Measurements from ENCODE around the gene CSRNP3. TPM values are rescaled to one million over a fixed set of nuclear protein-coding genes. Genes with fewer than 3 reads are reported as not detected.

Gene CSRNP3
- total RNA-seq, 1 donor from 2014 or later, result not detected

- intact Hi-C loops (cut with micrococcal nuclease), result no loop called here
- ChIA-PET POLR2A (no interaction called here), CTCF (no interaction called here)
- DNase-seq, result no peak
- no peaks in the 10 kb centered on the region for H3K9me3 Mint-ChIP-seq
- H3K27me3 Mint-ChIP-seq, result peaks cover 2% of the 10 kb centered on the region
- no peak overlapping the region for H3K27ac Mint-ChIP-seq
- no peak for TF ChIP-seq CTCF (IDR thresholded peaks at IDR 0.05)
- H3K4me3 Mint-ChIP-seq, result no peak overlapping the region
- ATAC-seq (ENCODE audit: low read depth), result no peak
- no peaks in the 10 kb centered on the region for H3K4me1 Mint-ChIP-seq
- H3K36me3 Mint-ChIP-seq (ENCODE audit: low read depth), result no peaks in the 10 kb centered on the region
Observed at GRCh38 chr2:165706960-165707487, 237.5 kb downstream of the CSRNP3 start.

GRCh38 chr2:165716091-165716490 is 246.6 kb downstream of the CSRNP3 start:
- Mint-ChIP-seq H3K9me3 (no peaks in the 10 kb centered on the region), H3K4me1 (no peaks in the 10 kb centered on the region), H3K4me3 (no peak overlapping the region), H3K27me3 (peaks cover 12% of the 10 kb centered on the region), H3K36me3 (ENCODE audit: low read depth) (no peaks in the 10 kb centered on the region), H3K27ac (no peak overlapping the region)
- no peak for TF ChIP-seq CTCF (IDR thresholded peaks at IDR 0.05)
- ChIA-PET CTCF (no interaction called here), POLR2A (no interaction called here)
- intact Hi-C loops (cut with micrococcal nuclease), result no loop called here
- DNase-seq, result no peak
- ATAC-seq (ENCODE audit: low read depth), result no peak

GRCh38 chr2:165718610-165719210 is 249.2 kb downstream of the CSRNP3 start:
- intact Hi-C loops (cut with micrococcal nuclease), result no loop called here
- H3K27ac Mint-ChIP-seq, result no peak overlapping the region
- H3K4me3 Mint-ChIP-seq, result no peak overlapping the region
- ChIA-PET POLR2A (no interaction called here), CTCF (no interaction called here)
- H3K36me3 Mint-ChIP-seq (ENCODE audit: low read depth), result no peaks in the 10 kb centered on the region
- no peak for TF ChIP-seq CTCF (IDR thresholded peaks at IDR 0.05)
- no peaks in the 10 kb centered on the region for H3K4me1 Mint-ChIP-seq
- no peak for ATAC-seq (ENCODE audit: low read depth)
- H3K9me3 Mint-ChIP-seq, result no peaks in the 10 kb centered on the region
- DNase-seq, result no peak
- H3K27me3 Mint-ChIP-seq, result peaks cover 20% of the 10 kb centered on the region

GRCh38 chr2:165720511-165720910 is 251.0 kb downstream of the CSRNP3 start:
- no peaks in the 10 kb centered on the region for H3K4me1 Mint-ChIP-seq
- intact Hi-C loops (cut with micrococcal nuclease), result no loop called here
- ChIA-PET POLR2A (no interaction called here), CTCF (no interaction called here)
- no peaks in the 10 kb centered on the region for H3K9me3 Mint-ChIP-seq
- H3K27me3 Mint-ChIP-seq, result peaks cover 18% of the 10 kb centered on the region
- TF ChIP-seq CTCF (IDR thresholded peaks at IDR 0.05), result no peak
- H3K36me3 Mint-ChIP-seq (ENCODE audit: low read depth), result no peaks in the 10 kb centered on the region
- no peak overlapping the region for H3K27ac Mint-ChIP-seq
- no peak for ATAC-seq (ENCODE audit: low read depth)
- no peak overlapping the region for H3K4me3 Mint-ChIP-seq
- DNase-seq, result no peak

GRCh38 chr2:165725421-165725820 is 255.9 kb downstream of the CSRNP3 start:
- H3K36me3 Mint-ChIP-seq (ENCODE audit: low read depth), result no peaks in the 10 kb centered on the region
- no peak for TF ChIP-seq CTCF (IDR thresholded peaks at IDR 0.05)
- DNase-seq (no peak), ATAC-seq (ENCODE audit: low read depth) (no peak)
- H3K9me3 Mint-ChIP-seq, result no peaks in the 10 kb centered on the region
- intact Hi-C loops (cut with micrococcal nuclease), result no loop called here
- ChIA-PET POLR2A (no interaction called here), CTCF (no interaction called here)
- H3K27ac Mint-ChIP-seq, result no peak overlapping the region
- peaks cover 6% of the 10 kb centered on the region for H3K4me1 Mint-ChIP-seq
- peaks cover 12% of the 10 kb centered on the region for H3K27me3 Mint-ChIP-seq
- H3K4me3 Mint-ChIP-seq, result no peak overlapping the region

Other genes starting within 250 kb of the CSRNP3 start
- 0.16 TPM in 1 of 2 replicates, not detected in the other for gene SCN2A, start 230.3 kb upstream of the CSRNP3 start, total RNA-seq

Data from activated B cell treated with CpG ODN at 0.5 μM for 24 hours (primary cell).